GM23248 (cell line): ENCODE data around the gene CLCNKA. TPM values are rescaled to one million over a fixed set of nuclear protein-coding genes. Genes with fewer than 3 reads are reported as not detected.
"Not testable (repeated sequence)": the region's sequence is repeated elsewhere in the genome, so short reads cannot be mapped to it uniquely, and the experiment has no call there.

ENCODE experiments used
- DNase-seq: peaks from one replicate; pipeline ENCODE4 v3.0.0-alpha.2; 2015
- H2AFZ ChIP-seq: fragments of 200-600 bp; sonication (generic); 2 replicates; pipeline ENCODE4 v1.6.1; 2016; ENCODE audit warnings: antibody characterized with exemption
- H3F3A ChIP-seq: fragments of 200-600 bp; sonication (generic); 2 replicates; pipeline ENCODE4 v1.6.1; 2016; ENCODE audit warnings: mild to moderate bottlenecking, antibody characterized with exemption, mixed run types; ENCODE audit not compliant: insufficient read depth
- H3K27ac ChIP-seq: fragments of 200-600 bp; sonication (generic); 2 replicates; pipeline ENCODE4 v1.5.1; 2016; ENCODE audit warnings: mild to moderate bottlenecking
- H3K27me3 ChIP-seq: fragments of 200-600 bp; sonication (generic); replicated peaks from 2 replicates; pipeline ENCODE4 v1.6.1; 2016; ENCODE audit warnings: mild to moderate bottlenecking; ENCODE audit not compliant: insufficient read depth
- H3K36me3 ChIP-seq: fragments of 200-600 bp; sonication (generic); 2 replicates; pipeline ENCODE4 v1.6.1; 2016; ENCODE audit warnings: low read depth, mild to moderate bottlenecking
- H3K4me1 ChIP-seq: fragments of 200-600 bp; sonication (generic); 2 replicates; pipeline ENCODE4 v1.6.1; 2016; ENCODE audit warnings: mild to moderate bottlenecking; ENCODE audit not compliant: insufficient read depth
- H3K4me2 ChIP-seq: fragments of 200-600 bp; sonication (generic); one replicate; pipeline ENCODE4 v1.6.1; 2016; ENCODE audit warnings: mild to moderate bottlenecking; ENCODE audit not compliant: unreplicated experiment
- H3K4me3 ChIP-seq: fragments of 200-600 bp; sonication (generic); 2 replicates; pipeline ENCODE4 v1.5.1; 2016; ENCODE audit warnings: mild to moderate bottlenecking
- H3K79me2 ChIP-seq: fragments of 200-600 bp; sonication (generic); 2 replicates; pipeline ENCODE4 v1.6.1; 2016; ENCODE audit warnings: mild to moderate bottlenecking; ENCODE audit not compliant: insufficient read depth
- H3K9ac ChIP-seq: fragments of 200-600 bp; sonication (generic); 2 replicates; pipeline ENCODE4 v1.6.1; 2016; ENCODE audit warnings: mild to moderate bottlenecking
- H3K9me2 ChIP-seq: fragments of 200-600 bp; sonication (generic); 2 replicates; pipeline ENCODE4 v1.6.1; 2016; ENCODE audit warnings: mixed run types, mild to moderate bottlenecking, moderate library complexity; ENCODE audit not compliant: insufficient read depth
- H3K9me3 ChIP-seq: fragments of 200-600 bp; sonication (generic); one replicate; pipeline ENCODE4 v1.6.1; 2017; ENCODE audit warnings: low read depth
- H4K20me1 ChIP-seq: fragments of 200-600 bp; sonication (generic); 2 replicates; pipeline ENCODE4 v1.6.0; 2016; ENCODE audit not compliant: insufficient read depth
- EZH2 ChIP-seq: fragments of 200-600 bp; sonication (generic); IDR thresholded peaks from 2 replicates; pipeline ENCODE4 v1.6.1; 2018; ENCODE audit warnings: antibody characterized with exemption, mild to moderate bottlenecking; ENCODE audit not compliant: insufficient read depth, poor library complexity, severe bottlenecking
- EZH2phosphoT487 ChIP-seq: fragments of 200-600 bp; sonication (generic); IDR thresholded peaks from 2 replicates; pipeline ENCODE4 v1.6.1; 2018; ENCODE audit warnings: antibody characterized with exemption, moderate library complexity, mild to moderate bottlenecking, low read depth; ENCODE audit not compliant: insufficient read depth
- WGBS, 2 experiments: methylation state at CpG; one replicate each; pipeline ENCODE4 v1.1.6; 2015 to 2017; ENCODE audit warnings: low lambda C conversion rate in 2 of 2, low coverage in 1 of 2; ENCODE audit errors: missing lambda C conversion rate in 2 of 2; 5-methylcytosine and 5-hydroxymethylcytosine counted together
- in situ Hi-C: fragments of 300-500 bp; cut with MboI; formaldehyde crosslinking; loops from 2 replicates; pipeline ENCODE4 v1.15.0; 2020
- polyA plus RNA-seq: library from polyadenylated mRNA; unstranded; fragments of >200 nt; fragmentation: Nextera tagmentation; extraction: Ambion mirVana; gene quantifications from 2 replicates; pipeline ENCODE4 v1.2.1, GENCODE V29; 2016
- total RNA-seq: library from RNA; depleted of rRNA; stranded (reverse); fragments of >200 nt; shearing (Covaris generic); gene quantifications from 2 replicates; pipeline ENCODE4 v1.2.3, GENCODE V29; 2014

Gene CLCNKA
- total and polyA plus RNA-seq, 2 experiments from 2014 or later, result not detected

- Histone ChIP-seq H3K27me3 (no peaks in the 10 kb centered on the region), H4K20me1 (no peaks in the 10 kb centered on the region), H3K9me2 (no peaks in the 10 kb centered on the region), H3K4me3 (peak overlapping the region; percentile 58), H3F3A (no peaks in the 10 kb centered on the region), H3K79me2 (no peaks in the 10 kb centered on the region), H3K27ac (no peak overlapping the region), H3K36me3 (no peaks in the 10 kb centered on the region), H3K9me3 (no peaks in the 10 kb centered on the region), H3K4me1 (no peaks in the 10 kb centered on the region), H3K4me2 (peak overlapping the region; percentile 65), H3K9ac (peak overlapping the region; percentile 48), H2AFZ (peak overlapping the region; percentile 68)
- peak; percentile 55 for DNase-seq
- WGBS, 2 experiments, result 4 to 7% methylated on average over 14 to 25 of the region's 25 CpGs
- no peak for TF ChIP-seq EZH2phosphoT487
- no peak for TF ChIP-seq EZH2
- in situ Hi-C loops, result no loop called here
Measured at GRCh38 chr1:16048573-16049189, 26.8 kb downstream of the CLCNKA start.

- H3K9ac ChIP-seq, result no peak overlapping the region
- H3K9me3 ChIP-seq, result no peaks in the 10 kb centered on the region
Measured at GRCh38 chr1:16050328-16050727, 28.5 kb downstream of the CLCNKA start.

GRCh38 chr1:16051039-16051438 lies 29.2 kb downstream of the CLCNKA start:
- Histone ChIP-seq H3K9me2 (no peaks in the 10 kb centered on the region), H3K9me3 (no peaks in the 10 kb centered on the region), H3K4me2 (no peak overlapping the region), H3K4me1 (no peaks in the 10 kb centered on the region), H2AFZ (no peak overlapping the region), H3K27ac (no peak overlapping the region), H3K36me3 (no peaks in the 10 kb centered on the region), H3K79me2 (no peaks in the 10 kb centered on the region), H3K4me3 (no peak overlapping the region), H3F3A (no peaks in the 10 kb centered on the region), H3K27me3 (no peaks in the 10 kb centered on the region), H4K20me1 (no peaks in the 10 kb centered on the region), H3K9ac (no peak overlapping the region)
- in situ Hi-C loops, result no loop called here
- DNase-seq, result no peak
- 86 to 89% methylated on average over 3 of the region's 3 CpGs for WGBS, 2 experiments
- no peak for TF ChIP-seq EZH2
- TF ChIP-seq EZH2phosphoT487, result no peak

More at GRCh38 chr1:16050328-16050727, 28.5 kb downstream of the CLCNKA start:
- no peak overlapping the region for H3K4me2 ChIP-seq
- no peak for DNase-seq
- no peaks in the 10 kb centered on the region for H4K20me1 ChIP-seq
- no peaks in the 10 kb centered on the region for H3K4me1 ChIP-seq
- H3K36me3 ChIP-seq, result no peaks in the 10 kb centered on the region
- H3K9me2 ChIP-seq, result no peaks in the 10 kb centered on the region
- in situ Hi-C loops, result no loop called here
- H3K79me2 ChIP-seq, result no peaks in the 10 kb centered on the region
- H3K27me3 ChIP-seq, result no peaks in the 10 kb centered on the region
- no peaks in the 10 kb centered on the region for H3F3A ChIP-seq
- no peak overlapping the region for H3K4me3 ChIP-seq
- WGBS, 2 experiments, result 84% methylated on average over 7 of the region's 7 CpGs
- TF ChIP-seq EZH2phosphoT487 (no peak), EZH2 (no peak)
- H3K27ac ChIP-seq, result no peak overlapping the region
- no peak overlapping the region for H2AFZ ChIP-seq

- H3K9ac ChIP-seq, in situ Hi-C loops, H2AFZ ChIP-seq, H3K27me3 ChIP-seq, H3K79me2 ChIP-seq, H3K4me2 ChIP-seq, H3K27ac ChIP-seq, H3K4me3 ChIP-seq, H3K4me1 ChIP-seq, H3K9me3 ChIP-seq, H3K9me2 ChIP-seq, H3K36me3 ChIP-seq, H3F3A ChIP-seq, H4K20me1 ChIP-seq, DNase-seq: not testable (repeated sequence)
- WGBS, 2 experiments, result 89% methylated on average over 10 to 12 of the region's 12 CpGs
Measured at GRCh38 chr1:16051949-16052348, 30.1 kb downstream of the CLCNKA start.
